BE2C (cell line): ENCODE results near the gene ELFN2.

Source experiments
- DNase-seq: peaks from one replicate; pipeline ENCODE4 v3.0.0-alpha.2; 2020
- H3K27me3 ChIP-seq: fragments of 250-450 bp; sonication (Bioruptor Pico); 2 replicates; pipeline ENCODE4 v1.5.1; 2020; ENCODE audit warnings: mild to moderate bottlenecking
- H3K36me3 ChIP-seq: fragments of 250-450 bp; sonication (Bioruptor Pico); 2 replicates; pipeline ENCODE4 v1.5.1; 2020; ENCODE audit warnings: mild to moderate bottlenecking
- H3K4me1 ChIP-seq: fragments of 250-450 bp; sonication (Bioruptor Pico); 2 replicates; pipeline ENCODE4 v1.5.1; 2020
- H3K4me3 ChIP-seq: 2 replicates; pipeline ENCODE4 v1.5.1; 2011; ENCODE audit warnings: low read depth, low read length
- H3K9me3 ChIP-seq: fragments of 250-450 bp; sonication (Bioruptor Pico); 2 replicates; pipeline ENCODE4 v1.5.1; 2020
- CTCF ChIP-seq: IDR thresholded peaks from 2 replicates; pipeline ENCODE4 v1.5.1; 2012; ENCODE audit warnings: mild to moderate bottlenecking, low read depth, low read length

The ELFN2 gene

GRCh38 chr22:37392721-37393328, 34.5 kb downstream of the ELFN2 start:
- H3K27me3 ChIP-seq: no peaks in the 10 kb centered on the region
- no peak overlapping the region for H3K4me3 ChIP-seq
- H3K9me3 ChIP-seq: no peaks in the 10 kb centered on the region
- no peaks in the 10 kb centered on the region for H3K36me3 ChIP-seq
- no peak for DNase-seq
- no peak for TF ChIP-seq CTCF
- no peaks in the 10 kb centered on the region for H3K4me1 ChIP-seq

- H3K36me3 ChIP-seq: no peaks in the 10 kb centered on the region
- TF ChIP-seq CTCF: no peak
- no peaks in the 10 kb centered on the region for H3K4me1 ChIP-seq
- H3K9me3 ChIP-seq: no peaks in the 10 kb centered on the region
- DNase-seq: no peak
- H3K4me3 ChIP-seq: no peak overlapping the region
- H3K27me3 ChIP-seq: no peaks in the 10 kb centered on the region
Observed at GRCh38 chr22:37391702-37392101, 35.6 kb downstream of the ELFN2 start.

GRCh38 chr22:37390075-37390474, 37.2 kb downstream of the ELFN2 start:
- Histone ChIP-seq H3K4me3 (no peak overlapping the region), H3K36me3 (no peaks in the 10 kb centered on the region), H3K4me1 (no peaks in the 10 kb centered on the region), H3K9me3 (no peaks in the 10 kb centered on the region), H3K27me3 (no peaks in the 10 kb centered on the region)
- DNase-seq: no peak
- TF ChIP-seq CTCF: no peak

GRCh38 chr22:37388538-37388937, 38.7 kb downstream of the ELFN2 start:
- Histone ChIP-seq H3K9me3 (no peaks in the 10 kb centered on the region), H3K4me1 (peaks cover 3% of the 10 kb centered on the region), H3K4me3 (no peak overlapping the region), H3K36me3 (no peaks in the 10 kb centered on the region), H3K27me3 (no peaks in the 10 kb centered on the region)
- TF ChIP-seq CTCF: no peak
- no peak for DNase-seq

GRCh38 chr22:37387793-37388192, 39.5 kb downstream of the ELFN2 start:
- H3K4me1 ChIP-seq: peaks cover 10% of the 10 kb centered on the region
- H3K9me3 ChIP-seq: no peaks in the 10 kb centered on the region
- DNase-seq: no peak
- TF ChIP-seq CTCF: no peak
- no peaks in the 10 kb centered on the region for H3K36me3 ChIP-seq
- H3K27me3 ChIP-seq: no peaks in the 10 kb centered on the region
- no peak overlapping the region for H3K4me3 ChIP-seq

GRCh38 chr22:37386441-37386840, 40.8 kb downstream of the ELFN2 start:
- Histone ChIP-seq H3K9me3 (no peaks in the 10 kb centered on the region), H3K4me1 (peaks cover 10% of the 10 kb centered on the region), H3K36me3 (no peaks in the 10 kb centered on the region), H3K27me3 (peaks cover 2% of the 10 kb centered on the region), H3K4me3 (no peak overlapping the region)
- DNase-seq: no peak
- no peak for TF ChIP-seq CTCF
